GM12892 (cell line): ENCODE results near the gene CCDC179.

Source experiments
- DNase-seq: peaks from one replicate; pipeline ENCODE4 v3.0.0; 2011; ENCODE audit not compliant: insufficient read length
- FAIRE-seq: peaks from 2 replicates; lab custom pipeline; 2011; peaks lifted over from hg19 to GRCh38; lab: Jason Lieb, UNC
- POLR2A ChIP-seq: IDR thresholded peaks from 2 replicates; pipeline ENCODE4 v1.6.1; 2011; ENCODE audit warnings: low read depth, low read length, control low read depth
- POLR2AphosphoS5 ChIP-seq: IDR thresholded peaks from 2 replicates; pipeline ENCODE4 v1.6.1; 2011; ENCODE audit warnings: low read depth, low read length, control low read depth
- TAF1 ChIP-seq: IDR thresholded peaks from 2 replicates; pipeline ENCODE4 v1.6.1; 2011; ENCODE audit warnings: low read depth, mild to moderate bottlenecking, control low read depth, low read length, borderline replicate concordance

The CCDC179 gene

DNA sequence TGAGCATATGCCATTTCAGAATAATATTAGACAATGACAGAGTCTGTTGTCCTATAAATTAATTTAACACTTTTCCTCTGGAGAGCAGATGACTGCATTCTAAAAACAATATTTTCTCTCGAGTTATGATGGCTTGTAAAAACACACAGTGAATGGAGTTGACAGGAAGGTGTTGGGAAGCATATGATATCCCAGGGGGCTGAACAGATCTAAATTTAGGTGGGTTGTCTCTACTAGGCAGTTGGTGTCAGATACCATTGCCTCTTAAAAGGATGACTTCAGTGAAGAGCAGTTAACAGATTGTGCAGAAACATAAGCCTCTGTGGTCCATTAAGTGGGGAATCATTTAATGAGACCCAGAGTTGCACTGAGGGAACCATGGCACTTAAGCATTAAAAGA is 61.4 kb downstream of the CCDC179 start:
- DNase-seq: no peak
- TF ChIP-seq POLR2A (no peak), TAF1 (no peak), POLR2AphosphoS5 (no peak)
- no peak for FAIRE-seq

DNA sequence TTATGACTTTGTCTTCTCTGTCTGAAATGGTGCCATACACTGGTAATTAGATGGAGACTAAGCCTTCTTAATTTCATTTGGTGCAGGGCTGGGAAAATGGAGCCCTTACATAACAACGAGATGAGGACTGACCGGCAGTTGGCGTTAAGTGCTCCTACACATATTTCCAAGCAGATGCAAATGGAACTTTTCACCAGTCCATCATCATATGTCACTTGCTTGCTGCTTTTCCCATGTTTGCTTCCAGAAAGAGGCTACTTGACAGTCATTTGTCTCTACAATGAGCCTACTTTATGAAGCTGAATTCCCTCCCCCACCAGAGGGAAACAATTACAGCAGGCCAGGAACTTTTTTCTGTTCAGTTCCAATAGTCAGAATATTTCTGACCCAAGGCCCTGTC is 63.2 kb downstream of the CCDC179 start:
- FAIRE-seq (no peak), DNase-seq (no peak)
- TF ChIP-seq POLR2AphosphoS5 (no peak), POLR2A (no peak)
